Activated gamma-delta T cell treated with anti-CD3 and anti-CD28 coated beads, Interleukin-2, amount 50 U/mL, for 16 hours (primary cell): Measurements from ENCODE around the gene ACTG1.
"Not testable (repeated sequence)": the region's sequence is repeated elsewhere in the genome, so short reads cannot be mapped to it uniquely, and the experiment has no call there.

Experiments used
- DNase-seq: peaks from one replicate; pipeline ENCODE4 v3.0.0-alpha.2; 2020; ENCODE audit warnings: low read depth

The ACTG1 gene

DNA sequence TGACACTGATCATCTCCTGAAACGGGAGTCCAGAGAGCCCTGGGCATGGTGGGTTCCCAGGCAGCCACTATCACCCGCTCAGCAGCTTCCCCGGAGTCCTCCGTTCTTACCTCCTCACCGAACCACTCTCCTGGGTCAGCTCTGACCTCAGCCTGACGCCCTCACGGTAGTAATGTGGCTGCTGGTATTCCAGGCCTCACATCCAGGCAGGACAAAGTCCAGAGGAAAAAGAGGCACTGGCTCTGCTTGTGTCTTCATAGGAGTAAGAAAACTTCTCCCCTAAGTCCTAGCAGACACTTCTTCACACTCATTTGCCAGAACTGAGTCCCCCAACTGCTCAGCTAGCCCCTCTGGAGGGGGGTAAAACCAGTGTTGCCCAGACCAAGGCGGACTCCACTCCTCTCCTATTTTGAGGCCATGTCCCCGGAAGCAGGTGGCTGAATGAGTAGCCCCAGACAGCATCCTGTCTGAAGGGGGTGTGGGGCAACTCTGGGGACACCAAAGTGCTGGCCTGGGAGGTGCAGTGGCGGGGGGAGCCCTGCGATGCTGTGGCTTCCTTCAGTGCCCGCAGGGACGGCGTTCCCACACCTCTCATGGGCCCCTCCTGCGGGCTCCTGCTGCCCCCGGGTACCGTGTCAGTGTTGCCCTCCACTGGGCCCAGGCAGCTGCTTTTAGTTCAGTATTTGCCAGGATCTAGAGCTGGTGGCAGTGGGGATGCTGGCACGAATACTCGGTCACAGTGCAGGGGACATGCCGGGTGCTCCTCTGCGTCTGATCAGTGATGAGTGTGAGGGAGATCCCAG, 20.9 kb upstream of the ACTG1 start:
- no peak for DNase-seq

DNA sequence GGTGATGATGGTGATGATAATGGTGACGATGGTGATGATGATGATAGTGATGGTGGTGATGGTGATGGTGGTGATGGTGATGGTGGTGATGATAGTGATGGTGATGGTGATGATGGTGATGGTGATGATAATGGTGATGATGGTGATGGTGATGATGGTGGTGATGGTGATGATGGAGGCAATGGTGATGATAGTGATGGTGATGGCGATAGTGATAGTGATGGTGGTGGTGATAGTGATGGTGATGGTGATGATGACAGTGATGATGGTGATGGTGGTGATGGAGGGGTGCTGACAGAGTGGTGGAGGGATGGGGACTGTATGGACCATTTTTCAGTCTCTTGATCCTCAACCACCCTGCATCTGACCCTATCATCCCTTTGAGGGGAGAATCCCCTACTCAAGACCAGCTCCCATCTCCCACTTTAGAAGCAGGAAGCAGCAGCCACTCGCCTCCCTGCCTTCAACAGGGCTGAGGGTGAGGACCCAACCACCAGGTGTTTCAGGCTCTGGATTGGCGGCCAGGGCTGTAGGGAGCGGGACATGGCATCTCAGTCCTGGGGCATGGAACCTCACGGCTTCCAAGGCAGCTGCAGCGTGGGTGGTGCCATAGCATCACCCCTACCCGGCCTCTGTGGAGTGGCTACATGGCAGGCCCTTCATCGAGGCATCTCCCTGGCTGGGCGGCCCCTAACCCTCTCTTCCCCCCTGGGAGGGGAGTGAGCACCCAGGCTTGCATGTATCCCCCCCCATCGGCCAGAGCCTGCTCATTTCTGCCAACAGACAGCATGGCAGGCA, 20.1 kb upstream of the ACTG1 start:
- DNase-seq = no peak

DNA sequence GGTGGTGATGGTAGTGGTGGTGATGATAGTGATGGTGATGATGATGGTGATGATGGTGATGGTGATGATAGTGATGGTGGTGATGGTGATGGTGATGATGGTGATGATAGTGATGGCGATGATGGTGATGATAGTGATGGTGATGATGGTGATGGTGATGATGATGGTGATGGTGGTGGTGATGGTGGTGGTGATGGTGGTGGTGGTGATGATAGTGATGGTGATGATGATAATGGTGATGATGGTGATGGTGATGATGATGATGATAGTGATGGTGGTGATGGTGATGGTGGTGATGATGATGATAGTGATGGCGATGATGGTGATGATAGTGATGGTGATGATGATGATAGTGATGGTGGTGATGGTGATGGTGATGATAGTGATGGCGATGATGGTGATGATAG, 19.4 kb upstream of the ACTG1 start:
- not testable (repeated sequence) for DNase-seq

DNA sequence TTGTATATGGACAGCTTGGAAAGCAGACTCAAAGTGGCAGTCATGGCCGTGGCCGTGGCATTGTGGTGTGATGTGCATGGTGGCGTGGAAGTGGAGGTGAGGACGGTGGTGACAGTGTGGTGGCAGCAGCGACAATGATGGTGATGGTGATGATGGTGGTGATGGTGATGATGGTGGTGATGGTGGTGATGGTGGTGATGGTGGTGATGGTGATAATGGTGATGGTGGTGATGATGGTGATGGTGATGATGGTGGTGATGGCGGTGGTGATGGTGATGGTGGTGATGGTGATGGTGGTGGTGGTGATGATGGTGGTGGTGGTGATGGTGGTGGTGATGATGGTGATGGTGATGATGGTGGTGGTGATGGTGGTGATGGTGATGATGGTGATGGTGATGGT, 18.4 kb upstream of the ACTG1 start:
- DNase-seq = not testable (repeated sequence)

DNA sequence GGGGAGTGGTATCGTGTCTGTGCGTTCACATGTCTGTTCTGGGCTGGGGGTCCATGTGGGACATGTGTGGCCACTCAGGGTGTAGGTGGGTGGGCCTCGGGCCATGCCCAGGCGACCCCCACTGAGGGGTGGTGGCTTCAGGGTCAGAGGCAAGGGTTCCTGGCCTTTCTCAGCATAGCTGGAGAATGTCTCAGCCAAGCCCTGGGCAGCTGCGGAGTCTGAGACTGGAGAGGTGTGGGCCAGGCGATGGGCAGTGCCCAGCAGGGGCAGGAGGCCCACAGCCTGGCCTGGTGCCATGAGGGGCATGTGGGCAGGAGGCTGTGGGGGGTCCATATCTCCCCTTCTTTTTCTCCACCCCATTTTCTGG, 16.8 kb upstream of the ACTG1 start:
- no peak for DNase-seq

DNA sequence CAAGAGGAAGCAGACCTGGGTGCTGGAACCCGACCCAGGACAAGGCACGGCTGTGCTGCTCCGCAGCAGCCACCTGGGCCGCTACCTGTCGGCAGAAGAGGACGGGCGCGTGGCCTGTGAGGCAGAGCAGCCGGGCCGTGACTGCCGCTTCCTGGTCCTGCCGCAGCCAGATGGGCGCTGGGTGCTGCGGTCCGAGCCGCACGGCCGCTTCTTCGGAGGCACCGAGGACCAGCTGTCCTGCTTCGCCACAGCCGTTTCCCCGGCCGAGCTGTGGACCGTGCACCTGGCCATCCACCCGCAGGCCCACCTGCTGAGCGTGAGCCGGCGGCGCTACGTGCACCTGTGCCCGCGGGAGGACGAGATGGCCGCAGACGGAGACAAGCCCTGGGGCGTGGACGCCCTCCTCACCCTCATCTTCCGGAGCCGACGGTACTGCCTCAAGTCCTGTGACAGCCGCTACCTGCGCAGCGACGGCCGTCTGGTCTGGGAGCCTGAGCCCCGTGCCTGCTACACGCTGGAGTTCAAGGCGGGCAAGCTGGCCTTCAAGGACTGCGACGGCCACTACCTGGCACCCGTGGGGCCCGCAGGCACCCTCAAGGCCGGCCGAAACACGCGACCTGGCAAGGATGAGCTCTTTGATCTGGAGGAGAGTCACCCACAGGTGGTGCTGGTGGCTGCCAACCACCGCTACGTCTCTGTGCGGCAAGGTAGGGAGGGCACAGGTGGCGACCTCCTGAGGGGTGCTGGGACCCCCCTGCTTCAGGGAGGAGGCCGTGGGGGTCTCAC, 16.2 kb upstream of the ACTG1 start:
- DNase-seq = no peak

DNA sequence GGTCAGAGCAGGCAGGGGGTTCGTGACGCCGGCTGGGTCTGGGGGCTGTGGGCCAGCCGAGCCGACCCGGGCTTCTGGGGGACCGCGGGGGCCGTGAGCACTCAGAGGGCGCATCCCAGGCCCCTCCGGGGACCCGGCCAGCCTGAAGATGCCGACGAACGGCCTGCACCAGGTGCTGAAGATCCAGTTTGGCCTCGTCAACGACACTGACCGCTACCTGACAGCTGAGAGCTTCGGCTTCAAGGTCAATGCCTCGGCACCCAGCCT, 15.7 kb upstream of the ACTG1 start:
- no peak for DNase-seq

DNA sequence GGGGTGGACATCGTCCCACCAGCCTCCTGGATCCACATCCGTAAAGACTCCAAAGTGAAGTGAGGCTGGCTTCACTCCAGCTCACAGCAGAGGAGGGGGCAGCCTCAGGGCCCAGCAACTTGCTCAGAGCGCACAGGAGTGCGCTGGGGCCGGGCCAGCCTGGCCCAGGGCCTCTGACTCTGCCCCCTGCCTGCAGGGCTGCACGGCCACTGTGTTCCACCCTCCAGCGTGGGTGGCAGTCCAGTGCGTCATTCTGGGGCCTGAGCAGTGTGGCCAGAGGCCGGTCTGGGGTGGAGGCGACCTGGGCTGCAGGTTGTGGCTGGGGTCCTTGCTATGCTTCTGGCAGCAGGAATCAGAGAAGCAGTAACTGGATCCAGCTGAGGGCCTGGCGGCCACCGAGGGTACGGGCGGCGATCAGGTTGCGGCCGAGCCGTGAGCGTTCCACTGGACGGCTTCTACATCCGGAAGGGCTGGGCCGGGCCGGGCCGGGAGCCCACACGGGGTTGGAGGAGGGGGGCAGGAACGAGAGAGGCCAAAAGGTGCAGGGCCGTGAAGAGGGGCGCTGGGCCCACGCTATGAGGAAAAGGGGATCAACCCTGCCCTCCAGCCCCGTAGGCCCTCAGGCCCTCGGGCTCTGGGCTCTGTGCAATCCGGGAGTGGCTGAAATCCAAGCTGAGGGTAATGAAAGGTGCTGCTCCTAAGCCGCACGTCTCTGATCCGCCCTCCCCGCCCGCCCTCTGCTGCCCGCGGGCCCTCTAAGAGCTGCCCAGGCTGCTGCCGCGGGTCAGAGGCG, 15.2 kb upstream of the ACTG1 start, which contains the start of gene FSCN2:
FSCN2 (plus strand) TSS at position 787 of the 793 bp plus-strand sequence. CDS start 155 bp downstream, outside the sequence.
- no peak for DNase-seq

DNA sequence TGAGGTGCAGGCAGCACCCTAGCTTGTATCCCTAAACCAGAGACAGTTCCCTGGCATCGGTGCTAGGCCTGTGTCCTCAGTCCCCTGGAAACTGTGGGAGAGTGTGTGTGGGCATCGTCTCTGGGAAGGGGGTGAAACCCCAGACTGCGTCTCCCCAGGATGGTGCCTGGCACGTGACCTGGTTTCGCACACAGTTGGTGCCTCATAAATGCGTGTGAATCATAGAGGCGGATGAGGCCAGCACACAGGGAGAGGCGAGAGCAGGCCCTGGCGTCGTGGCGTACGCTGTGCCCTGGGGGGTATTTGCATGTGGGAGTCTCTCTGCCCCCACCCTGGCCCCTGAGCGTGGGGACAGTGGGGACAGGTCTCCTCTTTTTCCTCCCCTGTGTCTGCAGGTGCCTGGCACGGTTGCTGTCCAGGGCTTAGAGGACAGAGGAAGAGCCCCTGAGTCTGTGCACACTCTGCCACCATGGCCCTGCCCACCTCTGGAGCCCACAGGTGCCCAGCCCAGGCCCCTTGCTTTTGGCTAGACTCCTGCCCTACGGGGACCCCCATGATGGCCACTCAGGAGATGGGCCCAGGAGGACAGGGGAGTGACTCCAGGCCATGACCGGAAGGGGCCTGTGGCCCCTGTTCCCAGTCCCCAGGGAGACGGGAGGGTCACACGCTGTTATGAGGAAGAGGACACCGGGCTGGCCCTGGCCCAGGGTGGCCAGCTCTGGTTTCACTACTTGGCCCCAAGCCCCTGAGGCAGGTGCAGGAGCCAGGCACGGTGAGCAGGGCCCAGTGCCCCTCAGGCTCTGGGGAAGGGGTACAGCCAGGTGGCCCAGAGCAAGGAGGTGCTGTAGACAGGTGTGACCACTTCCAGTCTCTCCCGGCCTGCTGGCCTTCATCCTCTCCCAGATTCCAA, 14.3 kb upstream of the ACTG1 start:
- DNase-seq = no peak

DNA sequence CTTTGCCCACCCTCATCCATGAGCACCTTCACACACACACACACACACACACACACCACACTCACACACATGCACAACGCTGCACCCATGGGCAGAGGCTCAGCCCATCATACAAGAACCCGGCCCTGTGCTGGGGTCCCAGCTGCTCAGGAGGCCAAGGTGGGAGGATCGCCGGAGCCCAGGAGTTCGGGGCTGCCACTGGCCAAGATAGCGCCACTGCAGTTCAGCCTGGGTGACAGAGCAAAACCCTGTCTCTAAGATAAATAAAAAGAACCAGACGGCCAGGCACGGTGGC, 12.2 kb upstream of the ACTG1 start:
- DNase-seq = no peak

DNA sequence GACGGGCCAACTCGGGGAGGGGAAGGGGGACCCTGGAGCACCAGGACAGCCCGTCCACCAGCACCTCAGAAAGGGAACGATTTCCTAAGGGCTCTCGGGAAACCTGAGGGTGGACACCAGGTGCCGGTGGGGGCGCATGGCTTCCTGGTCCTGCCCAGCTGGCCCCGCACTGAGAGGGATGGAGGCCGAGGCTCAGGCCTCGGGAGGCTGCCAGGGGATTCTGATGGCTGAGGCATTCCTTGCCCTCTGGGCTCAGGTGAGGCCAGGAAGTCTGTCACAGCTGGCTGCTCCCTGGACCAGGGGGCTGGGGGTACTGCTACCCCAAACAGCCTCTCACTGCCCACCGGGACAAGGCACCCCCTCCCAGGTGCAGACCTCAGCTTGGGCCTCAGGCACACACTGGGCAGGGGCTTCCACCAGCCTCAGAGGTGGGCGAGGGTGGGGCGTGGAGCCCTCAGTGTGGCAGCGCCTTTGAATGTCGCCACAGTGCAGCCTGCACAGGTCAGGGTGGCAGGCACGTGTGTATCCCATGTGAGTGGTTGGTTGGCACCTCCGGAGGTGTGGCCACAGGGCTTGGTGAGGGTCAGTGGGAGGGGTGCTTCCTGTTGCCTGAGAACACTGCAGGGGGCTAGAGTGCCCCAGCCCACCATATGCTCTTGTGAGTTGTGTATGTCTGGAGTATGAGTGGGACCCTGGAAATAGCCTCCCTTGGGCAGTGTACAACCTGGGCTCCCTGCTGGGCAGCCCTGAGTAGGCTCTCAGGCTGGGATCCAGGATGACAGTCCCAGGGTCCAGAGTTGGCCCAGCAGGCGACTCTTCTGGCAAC, 11.7 kb upstream of the ACTG1 start:
- no peak for DNase-seq

DNA sequence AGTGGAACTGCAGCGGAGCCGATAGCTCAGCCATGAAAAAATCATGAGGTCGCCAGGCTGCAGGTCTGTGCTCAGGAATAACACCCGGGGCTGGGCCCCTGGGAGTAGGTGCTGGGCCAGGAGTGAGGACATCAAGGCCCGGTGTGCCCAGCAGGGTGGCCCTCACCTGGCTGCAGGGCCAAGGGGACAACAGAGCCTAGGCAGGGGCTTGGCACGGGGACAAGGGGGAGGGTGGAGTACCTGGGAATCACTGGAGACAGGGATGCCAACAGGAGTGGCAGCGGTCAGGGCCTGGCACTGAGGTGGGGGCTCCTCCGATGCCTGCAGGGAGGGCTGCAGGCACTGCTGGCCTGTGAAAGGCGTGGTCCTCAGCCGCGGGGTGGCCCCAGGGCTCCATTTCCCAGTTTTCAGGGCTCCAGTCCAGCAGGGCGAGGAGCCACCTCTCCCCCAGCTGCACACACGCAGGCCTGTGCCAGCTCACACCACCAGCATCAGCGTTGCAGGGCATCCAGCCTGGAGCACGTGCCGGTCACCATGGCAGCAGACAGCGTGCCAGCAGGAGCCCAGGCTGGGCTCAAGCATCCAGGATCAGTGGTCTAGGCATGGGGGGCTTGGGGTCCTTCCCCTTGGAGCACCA, 10.9 kb upstream of the ACTG1 start:
- no peak for DNase-seq

DNA sequence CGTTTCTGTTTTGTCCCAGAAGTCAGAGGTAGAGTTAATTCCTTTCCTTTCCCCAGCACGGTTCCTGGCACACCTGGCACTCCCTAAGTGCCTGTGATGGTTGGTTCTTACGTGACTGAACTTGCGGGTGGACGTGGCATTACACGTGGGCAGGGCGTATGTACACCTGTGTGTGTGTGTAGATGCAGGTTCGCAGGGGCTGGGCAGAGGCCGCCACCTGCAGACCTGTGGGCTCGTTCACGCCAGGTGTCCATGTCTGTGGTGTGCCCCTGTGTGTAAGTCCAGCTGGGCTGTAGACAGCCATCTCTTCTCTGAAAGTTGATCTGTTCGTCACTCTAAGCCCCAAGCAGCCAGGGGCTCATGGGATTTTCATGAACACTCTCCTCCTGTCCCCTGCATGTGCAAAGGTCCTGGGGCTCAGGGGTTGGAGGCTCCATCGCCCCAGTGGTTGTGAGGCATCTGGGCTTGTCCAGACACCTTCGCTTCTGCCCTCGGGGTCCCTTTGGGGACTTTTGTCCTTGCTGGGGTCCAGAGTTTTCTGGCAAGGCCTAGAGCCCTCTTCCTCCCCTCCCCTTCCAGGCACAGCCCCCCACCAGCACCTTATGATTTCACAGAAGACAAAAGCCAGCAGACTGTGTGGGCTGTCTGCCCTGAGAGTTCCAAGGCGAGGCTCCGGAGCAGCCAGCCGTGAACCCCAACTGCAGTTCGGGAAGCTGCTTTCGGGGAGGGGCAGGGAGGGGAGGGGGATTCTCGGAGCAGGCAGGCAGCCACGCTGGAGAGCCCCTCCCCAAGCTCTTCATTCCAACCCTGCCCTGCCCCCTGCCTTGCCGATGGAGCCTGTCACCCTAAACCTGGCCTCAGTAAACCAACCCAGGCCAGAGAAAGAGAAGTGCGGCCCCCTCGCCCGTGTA, 10.1 kb upstream of the ACTG1 start:
- no peak for DNase-seq

DNA sequence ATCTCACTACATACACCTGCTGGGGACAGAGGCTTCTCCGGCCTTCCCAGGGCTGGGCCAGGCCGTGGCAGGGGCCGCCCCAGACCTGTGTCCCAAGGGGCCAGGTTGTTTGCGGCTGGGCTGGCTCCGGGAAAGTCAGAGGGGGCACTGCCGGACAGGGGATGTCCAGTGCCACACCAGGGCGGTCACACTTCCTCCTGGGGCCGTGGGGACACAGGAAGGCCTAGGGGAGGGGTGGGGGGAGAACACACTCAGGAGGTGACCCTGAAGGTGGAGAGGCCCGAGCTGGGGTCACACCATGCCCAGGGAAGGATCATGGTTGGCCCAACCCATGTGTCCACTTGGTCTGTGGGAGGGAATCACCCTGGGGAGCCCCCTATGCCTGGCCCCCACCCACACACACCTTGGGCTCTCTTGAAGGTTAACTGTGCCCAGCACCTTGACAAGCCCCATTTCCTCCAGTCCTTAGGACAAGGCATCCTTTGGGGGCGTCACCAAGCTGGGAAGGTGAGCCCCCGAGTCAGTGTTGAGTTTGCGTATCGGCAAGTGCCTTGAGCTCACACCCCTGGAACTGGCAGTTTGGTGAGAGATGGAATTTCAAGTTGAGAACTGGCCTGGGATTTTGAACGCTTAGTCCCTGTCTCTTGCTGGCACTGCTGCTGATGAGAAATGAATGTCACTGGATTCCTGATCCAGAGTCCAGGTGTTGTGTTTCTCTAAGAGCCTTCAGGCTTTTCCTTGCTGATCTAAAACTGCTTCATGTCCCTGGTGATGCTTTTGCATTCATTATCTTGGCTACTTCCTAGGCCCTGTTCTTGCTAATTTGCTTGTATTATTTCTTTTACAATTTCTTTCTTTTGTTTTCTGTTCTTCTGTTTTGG, 7.7 kb upstream of the ACTG1 start:
- DNase-seq = no peak

DNA sequence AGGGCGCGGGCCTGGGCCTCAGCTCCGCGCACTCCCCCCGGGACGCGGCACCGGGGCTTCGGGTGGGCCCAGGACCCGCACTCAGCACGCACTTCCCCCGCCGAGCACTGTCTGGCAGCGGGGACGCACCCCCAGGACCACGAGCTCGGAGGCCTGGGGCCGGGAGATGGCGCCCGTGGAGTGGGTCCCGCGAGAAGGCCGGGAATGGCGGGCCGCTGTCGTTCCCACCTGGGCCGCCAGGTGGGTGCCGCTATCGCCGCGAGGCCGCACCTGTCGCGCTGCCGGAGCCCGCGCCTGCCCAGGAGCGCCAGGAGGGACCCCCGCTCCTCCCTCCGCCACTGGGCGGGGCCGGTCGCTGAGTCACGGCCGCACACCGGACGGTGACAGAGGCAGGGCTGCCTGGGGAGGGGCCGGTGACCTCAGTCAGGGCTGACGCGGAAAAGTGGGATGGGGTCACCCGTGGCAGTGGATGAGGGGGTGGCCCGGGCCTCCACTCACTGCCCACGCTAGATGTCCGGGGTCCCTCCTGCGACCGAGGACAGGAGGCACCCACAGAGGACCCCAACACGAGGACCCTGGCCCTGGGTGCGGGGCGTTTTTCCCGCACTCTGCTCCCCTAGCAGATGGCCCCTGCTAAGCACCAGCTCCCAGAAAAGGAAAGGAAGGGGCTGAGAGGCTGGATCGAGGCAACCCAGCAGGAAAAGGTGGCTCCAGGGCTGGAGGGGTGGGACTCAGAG, 6.9 kb upstream of the ACTG1 start:
- DNase-seq = peak; percentile 52

DNA sequence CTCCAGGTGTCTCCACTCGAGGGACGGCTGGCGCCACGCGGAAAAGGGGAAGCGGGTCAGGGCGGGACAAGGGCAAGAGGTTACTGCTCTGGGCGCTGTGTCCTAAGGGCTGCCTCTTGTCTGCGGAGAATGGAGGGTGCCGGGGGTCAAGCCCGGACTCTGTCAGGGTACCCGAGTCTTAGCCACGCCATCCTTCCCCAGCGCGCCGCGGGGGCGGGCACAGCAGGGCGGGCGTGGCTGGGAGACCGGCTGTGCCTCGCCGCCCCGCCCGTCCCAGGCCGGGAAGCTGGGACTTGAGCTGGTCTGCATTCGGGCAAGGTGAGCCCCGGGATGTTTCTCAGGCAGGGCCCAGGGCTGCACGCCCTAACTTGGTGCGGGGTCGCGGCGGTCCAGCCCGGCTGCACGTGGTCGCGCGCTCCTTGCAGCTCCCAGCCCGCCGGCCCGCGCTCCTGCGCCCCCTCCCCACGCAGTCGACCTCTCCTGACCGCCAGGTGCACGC, 6.2 kb upstream of the ACTG1 start:
- DNase-seq = no peak
